DMS114 treated with DMSO at 0.1 percent for 48 hours (cell line): ENCODE data around the gene CDK5RAP3.

Experiments
- DNase-seq: peaks from one replicate; lab custom pipeline; 2025; ENCODE audit not compliant: unreplicated experiment; lab: John Stamatoyannopoulos, UW

The CDK5RAP3 gene

DNA sequence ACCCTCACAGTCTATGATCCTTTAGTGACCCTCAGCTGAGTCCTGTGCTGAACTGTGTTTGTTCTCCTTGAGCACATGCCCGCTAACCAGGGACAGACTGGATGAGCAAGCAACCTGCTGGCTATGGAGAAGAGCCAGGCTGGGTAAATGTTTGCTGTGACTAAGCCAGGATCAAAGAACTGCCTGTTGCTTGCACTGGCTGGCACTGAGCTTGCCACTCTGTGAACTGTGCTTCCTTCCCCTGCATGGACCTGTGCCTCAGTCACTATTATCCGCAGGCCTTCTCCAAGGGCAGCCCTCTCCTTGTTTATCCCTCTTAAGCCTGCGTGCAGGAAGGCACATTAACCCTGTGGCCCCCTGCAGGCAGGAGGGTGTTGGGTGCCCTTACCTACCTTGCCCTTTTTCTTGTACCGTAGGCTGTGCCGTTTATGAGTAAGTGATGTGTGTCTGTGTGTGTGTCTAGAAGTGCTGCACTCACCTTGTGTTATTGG lies 22.2 kb upstream of the CDK5RAP3 start:
- DNase-seq = no peak

DNA sequence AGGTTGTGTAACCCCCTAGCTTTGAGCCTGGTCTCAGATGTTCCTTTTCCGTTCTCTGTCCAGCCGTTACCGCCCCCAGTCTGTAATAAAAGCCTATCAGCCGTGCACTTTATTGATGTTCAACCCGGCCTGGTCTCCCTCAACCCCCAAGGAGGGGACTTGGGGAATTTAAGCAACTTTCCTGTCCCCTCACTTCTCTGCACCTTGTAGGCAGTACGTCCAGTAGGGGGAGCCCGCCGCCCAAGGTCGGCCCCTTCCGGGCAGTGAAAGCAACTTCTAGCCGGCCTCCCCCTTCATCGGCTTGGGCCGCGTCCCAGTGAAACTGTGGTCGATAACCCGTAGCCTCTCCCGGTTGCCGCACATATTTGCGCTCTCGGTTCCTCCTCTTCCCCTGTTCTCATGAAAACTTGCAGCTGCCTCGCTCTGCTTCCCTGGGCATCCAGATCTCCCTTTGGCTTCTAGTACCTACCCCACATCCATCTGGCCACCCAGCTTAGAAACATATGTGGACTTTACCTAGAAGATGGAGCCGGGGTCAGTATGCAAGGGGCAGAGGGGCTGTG lies 21.6 kb upstream of the CDK5RAP3 start:
- peak; percentile 71 for DNase-seq

DNA sequence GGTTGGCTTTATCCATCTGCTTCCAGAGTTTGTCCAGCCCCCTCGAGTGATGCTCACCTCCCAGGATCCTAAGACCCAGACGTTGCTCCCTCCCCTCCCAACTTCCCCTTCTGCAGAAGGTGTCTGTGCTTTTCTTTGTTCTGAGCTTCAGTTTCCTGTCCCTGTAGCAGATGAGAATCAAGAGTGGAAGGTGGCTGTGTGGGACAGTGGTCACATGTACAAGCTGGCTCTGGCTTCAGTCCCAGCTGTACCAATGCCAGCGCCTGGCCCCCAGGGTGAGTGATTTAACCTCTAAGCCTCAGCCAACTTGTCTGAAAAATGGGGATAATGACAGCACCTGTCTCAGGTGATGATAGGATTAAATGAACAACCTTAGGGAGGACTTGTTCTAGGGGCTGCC lies 21.0 kb upstream of the CDK5RAP3 start:
- DNase-seq = no peak

DNA sequence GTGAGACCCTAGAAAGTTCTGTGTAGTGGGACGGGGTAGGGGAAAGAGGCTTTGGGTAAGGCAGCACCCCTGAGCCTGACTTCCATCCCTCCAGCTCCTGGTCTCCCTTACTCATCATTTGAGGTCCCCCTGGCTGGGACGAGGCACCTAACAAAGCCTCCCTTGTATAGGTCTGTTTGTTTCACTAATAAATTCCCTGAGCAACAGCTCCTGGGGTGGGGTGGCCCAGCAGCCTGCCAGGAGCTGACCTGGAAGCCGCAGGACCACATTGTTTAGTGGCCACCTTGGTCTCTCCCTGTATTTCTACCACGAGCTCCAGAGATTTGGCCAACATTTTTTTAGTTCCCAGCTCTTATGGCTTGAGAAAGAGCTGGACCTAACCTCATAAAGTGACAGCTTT lies 20.5 kb upstream of the CDK5RAP3 start:
- DNase-seq = no peak

DNA sequence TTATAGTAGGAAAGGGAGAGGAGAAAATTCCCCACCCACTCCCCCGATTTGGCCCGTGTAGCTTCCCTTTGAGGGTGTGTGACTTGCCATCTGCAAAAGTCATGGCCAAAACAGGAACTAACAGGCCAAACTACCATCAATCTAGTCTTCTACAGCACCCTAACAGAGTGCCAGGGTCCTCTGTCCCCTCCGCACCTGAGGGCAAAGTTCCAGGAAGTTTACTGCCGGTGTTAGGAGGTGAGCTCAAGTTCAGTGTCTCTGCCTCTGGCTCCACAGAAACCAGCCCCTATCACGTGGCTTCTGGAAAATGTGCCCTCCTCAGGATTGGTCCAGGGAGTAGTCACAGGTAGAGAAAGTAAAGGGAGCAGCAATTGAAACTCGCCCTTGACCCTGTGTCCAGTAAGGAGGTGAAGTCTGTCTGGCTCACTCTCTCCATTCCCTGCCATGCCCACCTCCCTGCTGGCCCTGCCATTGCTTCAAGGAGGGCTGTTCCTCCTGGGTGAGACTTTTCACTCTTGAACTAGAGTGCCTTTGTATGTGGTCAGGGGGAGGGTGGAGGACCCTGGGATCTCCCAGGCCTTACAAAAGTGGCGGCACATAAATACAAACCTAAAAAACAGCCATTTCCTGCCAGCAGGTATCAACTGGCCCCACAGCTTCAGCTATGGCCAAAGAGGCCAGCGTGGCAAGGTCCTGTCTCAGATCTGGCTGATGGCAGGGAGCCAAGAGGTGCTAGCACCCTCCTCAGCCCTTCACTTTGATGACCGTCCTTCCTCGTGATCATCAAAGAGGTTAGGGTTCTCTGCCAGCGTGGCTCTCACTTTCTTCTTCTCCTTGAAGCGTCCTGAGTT lies 18.5 kb upstream of the CDK5RAP3 start:
- DNase-seq = no peak

DNA sequence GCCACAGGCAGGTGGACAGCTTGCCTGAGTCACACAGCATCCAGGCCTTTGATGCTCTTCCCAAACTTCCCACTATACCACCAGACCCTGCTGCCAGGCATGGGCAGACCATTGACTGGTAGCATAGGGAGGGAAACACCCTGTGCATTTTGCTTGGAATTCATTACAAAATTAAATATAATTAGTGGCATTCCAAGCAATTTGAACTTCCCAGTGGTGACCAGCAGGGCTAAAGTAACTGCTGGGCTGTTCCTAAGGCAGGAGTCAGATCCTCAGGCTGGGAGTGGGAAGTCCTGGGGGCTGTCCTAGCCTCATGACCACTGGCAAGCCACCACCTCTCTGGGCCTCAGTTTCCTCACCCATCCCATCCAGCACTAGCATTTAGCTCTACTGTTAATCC lies 17.0 kb upstream of the CDK5RAP3 start:
- DNase-seq = no peak

DNA sequence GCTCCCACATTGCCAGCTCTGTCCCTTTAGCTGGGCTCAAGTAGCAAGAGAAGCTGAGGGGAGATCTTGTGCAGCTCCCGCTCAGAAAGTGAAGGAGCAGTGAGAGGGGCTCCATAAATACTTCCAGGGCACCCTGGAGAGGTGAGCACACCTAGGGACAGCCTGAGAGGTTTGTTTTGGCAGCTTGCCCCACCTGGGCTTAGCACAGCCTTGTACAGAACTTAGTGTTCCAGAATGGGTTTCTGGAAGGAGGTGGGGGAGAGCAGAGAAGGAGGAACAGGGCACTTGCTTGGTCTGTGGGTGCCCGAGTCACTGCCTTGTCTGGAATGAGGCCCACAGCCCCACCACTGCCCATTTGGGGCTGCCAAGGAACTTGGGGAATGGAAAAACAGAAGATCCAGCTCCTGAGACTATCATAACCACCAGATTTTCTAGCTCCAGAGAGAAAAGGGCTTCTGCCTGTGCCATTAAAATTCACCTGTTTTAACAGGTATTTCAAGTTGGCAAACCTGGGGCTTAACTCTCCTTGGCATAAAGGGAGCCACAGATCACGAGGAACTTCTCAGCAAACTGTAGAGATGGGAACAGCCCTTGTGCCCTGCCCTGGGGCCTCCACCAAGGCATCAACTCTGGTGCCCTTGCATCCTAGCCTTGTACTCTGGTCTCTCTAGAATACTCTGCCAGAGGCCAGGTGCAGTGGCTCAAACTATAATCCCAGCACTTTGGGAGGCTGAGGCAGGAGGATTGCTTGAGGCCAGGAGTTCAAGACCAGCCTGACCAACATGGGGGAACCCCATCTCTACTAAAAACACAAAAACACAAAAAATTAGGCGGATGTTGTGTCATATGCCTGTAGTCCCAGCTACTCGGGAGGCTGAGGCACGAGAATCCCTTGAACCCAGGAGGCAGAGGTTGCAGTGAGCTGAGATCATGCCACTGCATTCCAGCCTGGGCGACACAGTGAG lies 15.1 kb upstream of the CDK5RAP3 start:
- DNase-seq = no peak

DNA sequence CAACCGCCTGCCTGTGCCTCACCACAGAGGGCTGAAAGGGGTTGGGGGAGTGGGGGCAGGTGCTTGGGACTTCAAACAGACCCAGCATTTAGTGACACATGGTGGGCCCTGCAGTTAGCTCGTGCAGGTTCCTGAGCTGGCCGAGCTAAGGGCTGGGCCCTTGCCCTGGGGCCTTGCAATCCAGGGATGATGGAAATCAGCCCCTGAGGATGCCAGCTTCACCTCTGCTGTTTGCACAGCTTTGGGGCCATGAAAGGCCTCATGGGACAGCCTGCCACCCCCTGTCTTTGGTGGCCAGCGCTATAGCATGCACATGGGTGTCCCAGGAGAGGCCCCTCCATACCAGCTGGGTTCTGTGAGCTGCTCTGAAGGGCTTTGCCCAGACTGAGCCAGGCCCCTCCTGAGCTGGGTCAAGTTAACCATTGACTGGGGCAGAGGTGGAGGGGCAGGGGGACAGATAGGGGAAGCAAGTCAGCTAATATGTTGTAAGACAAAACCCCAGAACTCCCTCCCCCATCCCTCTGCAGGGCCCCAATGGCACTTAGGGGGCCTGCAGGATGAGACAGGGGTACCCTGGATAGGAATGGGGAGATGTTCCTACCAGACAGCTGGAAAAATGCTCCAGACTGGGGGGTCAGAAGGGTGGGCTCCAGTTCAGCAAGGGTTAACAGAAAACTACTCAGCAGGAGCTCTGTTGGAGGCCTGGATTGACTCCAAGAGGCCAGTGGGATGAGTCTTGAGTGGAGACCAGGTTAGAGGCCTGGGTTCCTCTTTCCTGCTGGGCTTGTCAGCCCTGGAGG lies 13.9 kb upstream of the CDK5RAP3 start:
- no peak for DNase-seq

DNA sequence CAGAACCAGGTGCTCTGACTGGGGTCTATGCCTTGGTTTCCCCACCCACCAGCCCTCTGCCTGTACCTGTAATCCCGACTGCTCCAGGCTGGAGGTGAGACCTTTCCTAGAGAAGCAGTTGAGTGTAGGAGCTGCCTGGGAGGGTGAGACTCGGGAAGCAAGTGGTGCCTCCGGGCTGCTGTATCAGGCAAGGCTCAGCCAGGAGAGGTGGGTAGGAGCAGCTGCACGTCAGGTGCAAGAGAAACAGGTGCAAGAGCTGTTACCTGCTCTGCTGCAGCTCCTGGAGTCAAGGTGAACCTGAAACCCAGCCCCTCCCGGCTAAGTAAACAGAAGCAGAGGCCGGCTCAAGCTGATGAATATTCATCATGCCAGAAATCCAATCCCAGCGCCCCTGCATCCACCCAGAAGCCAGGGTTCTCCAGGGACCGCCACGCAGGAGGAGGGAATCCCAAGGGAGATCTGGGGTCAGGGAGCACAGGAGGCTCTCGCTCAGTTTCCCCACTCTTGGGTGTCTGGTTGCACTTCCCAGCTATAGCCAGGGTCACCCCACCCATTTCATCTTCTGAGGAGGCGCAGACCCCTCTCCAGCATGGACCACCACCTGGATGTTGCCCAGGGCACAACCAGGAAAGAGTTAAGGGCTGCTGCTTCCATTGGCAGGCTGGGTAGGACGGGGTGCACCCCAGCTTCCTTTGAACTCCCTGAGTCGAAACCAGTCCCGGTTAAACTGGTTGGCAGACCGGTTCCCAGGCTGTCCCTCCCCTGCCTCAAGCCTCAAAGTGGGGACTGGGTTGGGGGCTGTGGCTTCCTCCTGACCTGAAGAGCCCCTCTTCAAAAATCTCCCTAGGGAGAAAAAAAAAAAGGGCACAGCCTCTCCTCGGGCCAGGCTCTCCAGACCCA lies 13.1 kb upstream of the CDK5RAP3 start, which contains the start of gene PRR15L:
PRR15L (minus strand) TSS at position 293 of the 900 bp plus-strand sequence. CDS start 4,649 bp downstream, outside the sequence.
- no peak for DNase-seq

DNA sequence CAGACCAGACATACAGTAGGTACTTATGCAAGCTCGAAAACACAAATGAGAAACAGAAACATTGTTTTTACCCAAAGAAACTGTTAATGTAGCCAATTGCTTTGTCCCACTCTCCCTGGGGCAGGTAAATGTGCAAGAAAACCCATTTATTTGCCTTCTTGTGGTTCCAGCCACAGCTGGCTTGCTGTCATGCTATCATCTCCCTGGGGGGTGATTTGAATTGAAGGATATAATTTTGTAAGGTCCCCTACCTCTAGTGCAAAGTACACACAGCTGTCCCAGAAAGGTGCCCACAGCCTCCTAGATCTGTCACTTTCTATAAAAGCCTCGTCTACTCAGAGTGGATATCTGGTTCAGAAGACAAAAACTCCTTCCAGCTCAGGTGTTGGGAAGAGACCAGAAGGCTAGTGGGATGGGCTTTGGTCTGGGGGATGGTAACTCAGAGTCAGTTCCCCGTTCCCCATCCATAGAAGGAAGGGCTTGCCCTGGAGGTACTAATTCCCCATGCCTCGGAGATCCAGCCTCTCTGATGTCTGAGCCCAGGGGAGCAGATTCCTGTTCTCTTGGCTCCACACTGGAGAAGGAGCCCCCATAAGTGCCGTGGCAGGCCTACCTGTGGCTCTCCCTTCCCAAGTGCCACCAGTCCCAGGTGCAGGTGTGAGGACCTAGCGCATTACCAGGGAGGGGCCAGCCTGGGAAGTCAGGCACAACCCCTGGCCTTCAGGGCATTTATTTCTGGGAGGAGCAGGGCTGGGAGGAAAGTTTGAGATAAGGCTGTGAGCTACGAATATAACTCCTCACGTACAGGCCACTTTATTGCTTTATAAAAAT lies 10.9 kb upstream of the CDK5RAP3 start:
- DNase-seq = no peak

DNA sequence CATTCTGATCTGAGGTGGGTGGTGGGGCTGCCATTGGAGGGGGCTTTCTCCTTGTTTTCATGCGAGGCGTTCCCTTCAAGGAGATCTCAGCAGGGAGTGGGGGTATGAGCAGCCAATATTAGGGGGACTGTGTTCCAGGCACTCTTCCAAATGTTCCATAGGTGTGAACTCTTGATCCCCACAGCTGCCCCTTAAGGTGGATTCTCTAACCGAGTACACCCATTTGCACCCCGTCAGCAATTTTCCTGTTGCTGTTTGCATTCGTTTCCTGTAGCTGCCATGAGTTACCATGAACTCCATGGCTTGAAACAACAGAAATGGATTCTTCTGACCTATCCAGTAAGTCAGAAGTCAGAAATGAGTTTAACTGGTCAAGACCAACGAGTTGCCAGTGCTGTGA lies 9.5 kb upstream of the CDK5RAP3 start:
- DNase-seq = no peak

DNA sequence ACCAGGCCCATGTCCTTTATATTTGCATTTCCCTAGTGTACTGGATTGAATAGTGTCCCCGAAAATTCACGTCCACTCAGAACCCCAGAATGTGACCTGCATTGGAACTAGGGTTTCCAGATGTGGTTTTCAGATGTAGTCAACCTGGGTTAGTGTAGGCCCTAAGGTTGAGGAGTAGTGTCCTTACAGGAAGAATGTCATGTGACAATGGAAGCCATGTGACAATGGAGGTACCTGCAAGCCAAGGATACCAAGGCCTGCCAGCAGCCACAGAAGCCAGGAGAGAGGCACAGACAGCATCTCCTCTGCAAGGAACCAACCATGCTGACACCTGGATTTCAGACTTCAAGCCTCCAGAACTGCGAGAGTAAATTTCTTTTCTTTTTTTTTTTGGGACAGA lies 8.0 kb upstream of the CDK5RAP3 start:
- DNase-seq = no peak

DNA sequence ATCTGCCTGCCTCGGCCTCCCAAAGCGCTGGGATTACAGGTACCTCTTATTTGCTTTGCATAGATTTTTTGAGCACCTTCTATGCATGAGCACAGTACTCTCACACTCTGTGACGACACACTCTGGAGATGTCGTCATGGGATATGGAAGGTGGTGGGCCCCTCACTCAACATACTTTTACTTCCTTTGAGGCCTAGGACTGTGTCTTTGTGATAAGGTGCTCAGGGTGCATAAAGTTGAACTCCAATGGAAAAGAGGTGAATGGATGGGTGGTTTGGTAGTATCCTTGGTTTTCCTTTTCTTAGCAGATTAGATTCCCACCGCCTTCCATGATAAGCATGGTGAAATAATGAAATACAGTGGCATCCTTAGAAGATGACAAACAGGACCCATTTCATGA lies 6.1 kb upstream of the CDK5RAP3 start:
- DNase-seq = no peak

DNA sequence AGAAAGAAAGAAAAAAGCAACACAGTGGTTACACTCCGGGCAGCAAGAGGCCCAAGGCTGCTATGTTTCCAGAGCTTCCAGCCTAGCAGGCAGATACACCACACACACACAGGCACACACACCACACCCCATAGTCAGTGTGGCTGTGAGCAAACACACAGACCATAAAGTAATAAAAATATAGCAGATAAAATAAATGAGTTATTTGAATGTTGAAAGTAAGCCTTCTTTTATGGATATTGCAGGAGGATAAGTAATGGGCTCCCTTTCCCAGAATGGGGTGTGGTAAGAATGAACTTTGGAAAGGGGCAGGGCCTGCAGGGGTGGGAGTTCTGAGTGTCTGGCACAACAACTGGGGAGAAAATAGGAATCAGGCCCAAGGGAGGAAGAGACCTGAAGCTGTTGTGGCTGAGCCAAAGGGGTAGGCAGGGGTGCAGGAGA lies 4.8 kb upstream of the CDK5RAP3 start:
- DNase-seq = no peak

DNA sequence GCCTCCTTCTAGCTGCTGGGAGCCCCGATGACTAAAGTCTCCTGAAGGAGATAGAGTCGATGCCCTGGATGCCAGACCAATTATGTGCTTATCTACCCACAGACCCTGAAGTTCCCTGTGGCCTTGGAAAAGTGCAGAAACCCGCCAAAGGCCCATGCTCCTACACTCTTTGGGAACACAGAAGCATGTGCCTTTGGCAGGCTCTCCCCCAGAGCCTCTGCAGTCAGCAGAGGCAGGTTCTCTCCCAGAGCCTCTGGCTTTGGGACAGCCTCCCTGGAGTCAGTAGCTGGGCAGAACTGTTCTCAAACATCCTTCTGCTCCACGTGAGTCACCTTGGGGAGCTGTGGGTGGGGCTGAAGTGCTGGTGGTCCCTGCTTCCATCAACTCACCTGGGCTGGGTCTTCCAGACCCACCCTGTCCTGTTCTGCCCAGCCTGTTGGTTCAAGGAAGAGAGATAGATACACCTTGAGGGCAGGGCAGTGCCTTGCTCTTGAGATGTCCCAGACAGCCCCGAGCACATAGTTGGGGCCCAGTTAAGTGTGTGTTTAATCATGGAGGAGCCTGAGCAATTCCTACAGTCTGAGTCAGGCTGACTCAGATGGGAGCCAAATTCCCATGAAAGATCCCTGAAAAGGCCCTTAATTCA lies 3.2 kb upstream of the CDK5RAP3 start:
- DNase-seq = no peak

DNA sequence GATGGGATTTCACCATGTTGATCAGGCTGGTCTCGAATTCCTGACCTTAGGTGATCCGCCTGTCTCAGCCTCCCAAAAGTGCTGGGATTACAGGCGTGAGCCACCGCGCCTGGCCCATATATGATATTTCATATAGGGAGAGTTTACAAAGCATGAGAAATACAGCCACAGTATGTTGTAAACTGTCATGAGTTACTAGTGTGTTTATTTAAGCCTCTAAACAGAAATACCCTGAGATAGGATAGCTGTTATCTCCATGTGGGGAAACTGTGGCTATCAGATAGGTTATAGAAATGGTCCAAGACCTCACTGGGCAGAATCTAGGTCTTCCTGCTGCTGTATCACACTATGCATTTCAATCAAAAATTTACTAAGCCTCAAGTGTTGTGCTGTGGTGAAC lies 2.1 kb upstream of the CDK5RAP3 start:
- no peak for DNase-seq

DNA sequence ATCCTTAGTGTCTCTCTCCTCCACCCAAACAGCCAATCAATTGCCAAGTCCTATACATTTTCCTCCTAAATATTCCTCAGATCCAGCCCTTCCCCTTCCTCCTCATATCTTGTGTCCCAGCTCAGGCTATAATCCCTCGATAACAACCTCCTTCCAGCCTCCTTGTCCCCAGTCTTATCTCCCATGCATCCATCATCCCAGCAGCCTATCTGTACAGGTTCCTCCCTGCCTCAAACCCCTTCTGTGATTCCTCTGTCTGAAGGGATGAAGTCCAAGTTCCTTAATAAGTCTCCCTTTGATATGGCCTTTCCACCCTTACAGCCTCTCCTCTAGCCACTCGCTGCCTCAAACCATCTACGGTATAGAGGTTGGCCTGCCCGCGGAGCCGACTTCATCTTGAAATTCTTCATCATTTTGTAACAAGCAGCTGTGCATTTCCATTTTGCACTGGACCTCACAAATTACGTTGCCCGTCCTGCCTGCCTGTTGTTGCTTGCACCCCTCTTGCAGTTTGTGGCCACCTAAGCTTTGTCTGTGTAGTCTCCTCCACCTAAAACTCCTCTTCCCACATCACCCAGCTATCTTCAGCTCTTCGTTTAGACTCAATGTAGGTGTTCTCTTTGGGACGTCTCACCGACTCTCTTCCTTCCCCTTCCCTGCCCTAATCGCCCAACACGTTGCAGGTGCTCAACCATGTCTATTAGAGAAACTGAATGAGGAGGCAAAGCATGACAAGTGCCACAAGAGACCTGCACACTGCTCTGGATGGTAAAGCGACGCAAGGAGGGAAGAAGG lies 786 bp upstream of the CDK5RAP3 start:
- no peak for DNase-seq
